Hepatocyte (in vitro differentiated cells): Measurements from ENCODE around the gene CASQ1. TPM values are rescaled to one million over a fixed set of nuclear protein-coding genes. Genes with fewer than 3 reads are reported as not detected.

ENCODE experiments used
- DNase-seq: peaks from one replicate; pipeline ENCODE4 v3.0.0-alpha.2; 2016; ENCODE audit warnings: low spot score
- H2AFZ ChIP-seq: fragments of 200-600 bp; sonication (generic); 2 replicates; pipeline ENCODE4 v1.6.0; 2016; ENCODE audit warnings: antibody characterized with exemption, mild to moderate bottlenecking
- H3K27ac ChIP-seq: fragments of 200-600 bp; sonication (generic); 2 replicates; pipeline ENCODE4 v1.5.1; 2016; ENCODE audit warnings: mild to moderate bottlenecking
- H3K27me3 ChIP-seq: fragments of 200-600 bp; sonication (generic); 2 replicates; pipeline ENCODE4 v1.6.1; 2016
- H3K36me3 ChIP-seq: fragments of 200-600 bp; sonication (generic); replicated peaks from 2 replicates; pipeline ENCODE4 v1.5.1; 2016; ENCODE audit warnings: low read depth; ENCODE audit not compliant: insufficient read depth
- H3K4me1 ChIP-seq: fragments of 200-600 bp; sonication (generic); 2 replicates; pipeline ENCODE4 v1.5.1; 2016; ENCODE audit warnings: mild to moderate bottlenecking, moderate library complexity; ENCODE audit not compliant: insufficient read depth
- H3K4me2 ChIP-seq: fragments of 200-600 bp; sonication (generic); 2 replicates; pipeline ENCODE4 v1.6.0; 2016
- H3K4me3 ChIP-seq: fragments of 200-600 bp; sonication (generic); 2 replicates; pipeline ENCODE4 v1.5.1; 2016; ENCODE audit warnings: mild to moderate bottlenecking
- H3K79me2 ChIP-seq: fragments of 200-600 bp; sonication (generic); 2 replicates; pipeline ENCODE4 v1.6.0; 2017; ENCODE audit warnings: mild to moderate bottlenecking
- H3K9me2 ChIP-seq: fragments of 200-600 bp; sonication (generic); replicated peaks from 2 replicates; pipeline ENCODE4 v1.6.0; 2017; ENCODE audit warnings: mild to moderate bottlenecking; ENCODE audit not compliant: insufficient read depth
- H3K9me3 ChIP-seq: fragments of 200-600 bp; sonication (generic); 2 replicates; pipeline ENCODE4 v1.5.1; 2016; ENCODE audit warnings: low read depth, mild to moderate bottlenecking
- H4K20me1 ChIP-seq: fragments of 200-600 bp; sonication (generic); 2 replicates; pipeline ENCODE4 v1.6.0; 2016; ENCODE audit warnings: mild to moderate bottlenecking; ENCODE audit not compliant: insufficient read depth, poor library complexity, severe bottlenecking
- EZH2 ChIP-seq: fragments of 200-600 bp; sonication (generic); IDR thresholded peaks from 2 replicates; pipeline ENCODE4 v1.6.1; 2016; ENCODE audit warnings: antibody characterized with exemption, mild to moderate bottlenecking, borderline replicate concordance
- EZH2phosphoT487 ChIP-seq: fragments of 200-600 bp; sonication (generic); IDR thresholded peaks from one replicate; pipeline ENCODE4 v1.6.1; 2018; ENCODE audit warnings: antibody characterized with exemption, mild to moderate bottlenecking, low read depth, moderate library complexity; ENCODE audit not compliant: unreplicated experiment, severe bottlenecking
- WGBS: methylation state at CpG from one replicate; pipeline ENCODE4 v1.1.6; 2016; ENCODE audit warnings: low lambda C conversion rate; ENCODE audit errors: missing lambda C conversion rate; 5-methylcytosine and 5-hydroxymethylcytosine counted together
- polyA plus RNA-seq: library from polyadenylated mRNA; unstranded; fragments of >200 nt; fragmentation: Nextera tagmentation; extraction: Ambion mirVana; gene quantifications from 2 replicates; pipeline ENCODE4 v1.2.1, GENCODE V29; 2016
- total RNA-seq: library from RNA; depleted of rRNA; stranded (reverse); fragments of >200 nt; gene quantifications from 2 replicates; pipeline ENCODE4 v1.2.3, GENCODE V29; 2014
- TF ChIP-seq, protein P1 (sequence below): fragments of 200-600 bp; sonication (generic); IDR thresholded peaks from 2 replicates; pipeline ENCODE4 v1.5.1; 2016; ENCODE audit warnings: antibody characterized with exemption, mild to moderate bottlenecking; ENCODE audit not compliant: poor library complexity

The CASQ1 gene
- total and polyA plus RNA-seq, 2 experiments from 2014 or later = 0.51 TPM; not detected in 1

DNA sequence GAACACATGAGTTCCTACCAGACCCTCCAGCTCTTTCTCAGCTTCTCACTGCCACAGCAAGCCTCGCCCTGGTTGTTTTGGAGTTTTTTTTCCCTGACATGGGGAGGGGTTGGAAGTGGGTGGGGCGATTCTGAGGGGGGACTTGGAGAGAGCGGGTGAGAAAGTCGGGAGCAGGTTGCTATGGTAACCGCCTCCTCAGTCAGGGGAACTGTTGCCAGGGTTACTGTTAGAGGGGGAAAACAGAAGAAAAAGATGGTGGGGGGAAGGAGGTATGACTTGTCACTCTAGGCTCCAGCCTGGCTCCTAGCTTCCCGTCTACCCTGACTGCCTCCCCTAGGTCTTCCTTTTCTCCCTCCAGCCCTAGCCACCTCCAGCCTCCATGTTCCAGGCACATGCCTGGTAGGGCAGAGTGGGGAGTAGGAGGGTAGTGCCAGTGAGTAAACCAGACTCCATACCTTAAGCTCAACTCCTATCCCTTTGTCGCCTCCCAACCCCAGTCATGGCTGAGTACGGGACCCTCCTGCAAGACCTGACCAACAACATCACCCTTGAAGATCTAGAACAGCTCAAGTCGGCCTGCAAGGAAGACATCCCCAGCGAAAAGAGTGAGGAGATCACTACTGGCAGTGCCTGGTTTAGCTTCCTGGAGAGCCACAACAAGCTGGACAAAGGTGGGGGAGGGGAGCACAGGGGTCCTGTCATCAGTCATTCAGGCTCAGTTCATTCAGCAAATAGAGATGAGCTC lies 20.8 kb downstream of the CASQ1 start:
- no peaks in the 10 kb centered on the region for H3K9me2 ChIP-seq
- H3K4me3 ChIP-seq = no peak overlapping the region
- H4K20me1 ChIP-seq = peaks cover 8% of the 10 kb centered on the region
- H2AFZ ChIP-seq = no peak overlapping the region
- H3K36me3 ChIP-seq = peaks cover 4% of the 10 kb centered on the region
- DNase-seq = no peak
- no peaks in the 10 kb centered on the region for H3K9me3 ChIP-seq
- H3K27ac ChIP-seq = no peak overlapping the region
- peaks cover 17% of the 10 kb centered on the region for H3K79me2 ChIP-seq
- H3K4me1 ChIP-seq = peaks cover 14% of the 10 kb centered on the region
- 88% methylated on average over 9 of the region's 10 CpGs for WGBS
- TF ChIP-seq EZH2 (no peak), EZH2phosphoT487 (no peak)
- TF ChIP-seq, protein P1, sequence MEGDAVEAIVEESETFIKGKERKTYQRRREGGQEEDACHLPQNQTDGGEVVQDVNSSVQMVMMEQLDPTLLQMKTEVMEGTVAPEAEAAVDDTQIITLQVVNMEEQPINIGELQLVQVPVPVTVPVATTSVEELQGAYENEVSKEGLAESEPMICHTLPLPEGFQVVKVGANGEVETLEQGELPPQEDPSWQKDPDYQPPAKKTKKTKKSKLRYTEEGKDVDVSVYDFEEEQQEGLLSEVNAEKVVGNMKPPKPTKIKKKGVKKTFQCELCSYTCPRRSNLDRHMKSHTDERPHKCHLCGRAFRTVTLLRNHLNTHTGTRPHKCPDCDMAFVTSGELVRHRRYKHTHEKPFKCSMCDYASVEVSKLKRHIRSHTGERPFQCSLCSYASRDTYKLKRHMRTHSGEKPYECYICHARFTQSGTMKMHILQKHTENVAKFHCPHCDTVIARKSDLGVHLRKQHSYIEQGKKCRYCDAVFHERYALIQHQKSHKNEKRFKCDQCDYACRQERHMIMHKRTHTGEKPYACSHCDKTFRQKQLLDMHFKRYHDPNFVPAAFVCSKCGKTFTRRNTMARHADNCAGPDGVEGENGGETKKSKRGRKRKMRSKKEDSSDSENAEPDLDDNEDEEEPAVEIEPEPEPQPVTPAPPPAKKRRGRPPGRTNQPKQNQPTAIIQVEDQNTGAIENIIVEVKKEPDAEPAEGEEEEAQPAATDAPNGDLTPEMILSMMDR = no peak
- no peaks in the 10 kb centered on the region for H3K27me3 ChIP-seq
- H3K4me2 ChIP-seq = no peak overlapping the region

GRCh38 chr1:160214481-160215140 lies 24.2 kb downstream of the CASQ1 start:
- peaks cover 4% of the 10 kb centered on the region for H3K36me3 ChIP-seq
- WGBS = 86% methylated on average over 3 of the region's 3 CpGs

GRCh38 chr1:160216301-160216700 lies 25.9 kb downstream of the CASQ1 start:
- H3K27ac ChIP-seq = no peak overlapping the region
- TF ChIP-seq EZH2 = no peak
- no peak for TF ChIP-seq EZH2phosphoT487
- TF ChIP-seq, protein P1 = no peak
- no peak for DNase-seq
- H2AFZ ChIP-seq = no peak overlapping the region
- H3K4me3 ChIP-seq = no peak overlapping the region
- H3K36me3 ChIP-seq = peaks cover 4% of the 10 kb centered on the region
- H3K9me3 ChIP-seq = no peaks in the 10 kb centered on the region
- no peaks in the 10 kb centered on the region for H3K27me3 ChIP-seq
- H4K20me1 ChIP-seq = no peaks in the 10 kb centered on the region
- H3K4me1 ChIP-seq = peaks cover 11% of the 10 kb centered on the region
- no peak overlapping the region for H3K4me2 ChIP-seq
- H3K9me2 ChIP-seq = no peaks in the 10 kb centered on the region
- no peaks in the 10 kb centered on the region for H3K79me2 ChIP-seq

More at GRCh38 chr1:160214481-160215140, 24.2 kb downstream of the CASQ1 start:
- Histone ChIP-seq H3K79me2 (peaks cover 7% of the 10 kb centered on the region), H3K27ac (no peak overlapping the region), H3K9me3 (no peaks in the 10 kb centered on the region), H3K9me2 (no peaks in the 10 kb centered on the region), H3K4me2 (no peak overlapping the region), H3K4me1 (peaks cover 15% of the 10 kb centered on the region), H3K4me3 (no peak overlapping the region), H2AFZ (no peak overlapping the region), H3K27me3 (no peaks in the 10 kb centered on the region), H4K20me1 (peaks cover 6% of the 10 kb centered on the region)
- TF ChIP-seq, protein P1 = no peak
- TF ChIP-seq EZH2phosphoT487 = no peak
- no peak for TF ChIP-seq EZH2
- DNase-seq = no peak
